PC-3 (cell line): ENCODE data around the gene UBASH3B. TPM values are rescaled to one million over a fixed set of nuclear protein-coding genes. Genes with fewer than 3 reads are reported as not detected.

ENCODE experiments used
- ATAC-seq: fragments of 200-7000 bp; cut with Tn5 transposase; 2 replicates; pipeline ENCODE4 v1.9.1; 2020; ENCODE audit warnings: mild to moderate bottlenecking, moderate library complexity
- BruUV-seq: library from RNA; stranded (reverse); fragments of 400-500 nt; replicated peaks from 2 replicates; lab custom pipeline; 2021; lab: Mats Ljungman, UMichigan
- CTCF ChIA-PET: fragments of 300-600 bp; sonication (Branson Sonifier 250); formaldehyde crosslinking; loops from one replicate; lab custom pipeline; 2022; ENCODE audit warnings: antibody characterized with exemption; lab: Charles Lee
- POLR2A ChIA-PET: fragments of 300-600 bp; sonication (Branson Sonifier 250); formaldehyde crosslinking; loops from one replicate; lab custom pipeline; 2022; ENCODE audit warnings: antibody characterized with exemption; ENCODE audit not compliant: unreplicated experiment; lab: Charles Lee
- DNase-seq: peaks from one replicate; pipeline ENCODE4 v3.0.0-alpha.2; 2015
- H2AFZ ChIP-seq: fragments of 300-600 bp; sonication (generic); 2 replicates; pipeline ENCODE4 v1.6.0; 2016; ENCODE audit warnings: antibody characterized with exemption, low read length
- H3F3A ChIP-seq: fragments of 300-600 bp; sonication (generic); one replicate; pipeline ENCODE4 v1.6.0; 2017; ENCODE audit warnings: antibody characterized with exemption, low read length, control low read depth, mild to moderate bottlenecking; ENCODE audit not compliant: unreplicated experiment
- H3K27ac ChIP-seq: fragments of 300-600 bp; sonication (generic); 2 replicates; pipeline ENCODE4 v1.5.1; 2016; ENCODE audit warnings: mild to moderate bottlenecking, low read length
- H3K27me3 ChIP-seq: fragments of 300-600 bp; sonication (generic); 2 replicates; pipeline ENCODE4 v1.6.1; 2016; ENCODE audit warnings: low read length, mixed read lengths
- H3K36me3 ChIP-seq: fragments of 300-600 bp; sonication (generic); 2 replicates; pipeline ENCODE4 v1.6.1; 2016; ENCODE audit warnings: low read depth, mixed run types, low read length, mixed read lengths
- H3K4me1 ChIP-seq: fragments of 300-600 bp; sonication (generic); 2 replicates; pipeline ENCODE4 v1.5.1; 2016; ENCODE audit warnings: low read length; ENCODE audit not compliant: insufficient read depth
- H3K4me2 ChIP-seq: fragments of 300-600 bp; sonication (generic); 2 replicates; pipeline ENCODE4 v1.6.0; 2016; ENCODE audit warnings: low read length
- H3K4me3 ChIP-seq: fragments of 300-600 bp; sonication (generic); 2 replicates; pipeline ENCODE4 v1.5.1; 2016; ENCODE audit warnings: mild to moderate bottlenecking, low read length, mixed read lengths
- H3K79me2 ChIP-seq: fragments of 300-600 bp; sonication (generic); 2 replicates; pipeline ENCODE4 v1.6.1; 2017; ENCODE audit warnings: low read length, mixed read lengths
- H3K9ac ChIP-seq: fragments of 300-600 bp; sonication (generic); 2 replicates; pipeline ENCODE4 v1.6.0; 2016; ENCODE audit warnings: mild to moderate bottlenecking, low read length
- H3K9me2 ChIP-seq: fragments of 300-600 bp; sonication (generic); replicated peaks from 2 replicates; pipeline ENCODE4 v1.6.1; 2016; ENCODE audit warnings: mixed run types, low read length, mixed read lengths
- H3K9me3 ChIP-seq: fragments of 300-600 bp; sonication (generic); 2 replicates; pipeline ENCODE4 v1.6.1; 2016; ENCODE audit warnings: low read length, mixed read lengths
- H4K20me1 ChIP-seq: fragments of 300-600 bp; sonication (generic); 2 replicates; pipeline ENCODE4 v1.6.1; 2016; ENCODE audit warnings: low read length, mixed read lengths
- EZH2 ChIP-seq: fragments of 300-600 bp; sonication (generic); IDR thresholded peaks from one replicate; pipeline ENCODE4 v1.6.1; 2017; ENCODE audit warnings: antibody characterized with exemption, mild to moderate bottlenecking, low read length; ENCODE audit not compliant: unreplicated experiment
- EZH2phosphoT487 ChIP-seq: fragments of 300-600 bp; sonication (generic); IDR thresholded peaks from 2 replicates; pipeline ENCODE4 v1.6.1; 2018; ENCODE audit warnings: mild to moderate bottlenecking, antibody characterized with exemption, low read length, borderline replicate concordance
- intact Hi-C: fragments of 100-400 bp; cut with micrococcal nuclease; formaldehyde crosslinking; loops from 2 replicates; pipeline ENCODE4 v1.9.0; 2023
- total RNA-seq: library from RNA; depleted of rRNA; stranded (reverse); fragments of >200 nt; gene quantifications from 2 replicates; pipeline ENCODE4 v1.2.3, GENCODE V29; 2014
- TF ChIP-seq, protein P1 (sequence below): fragments of 300-600 bp; sonication (generic); conservative IDR thresholded peaks from 2 replicates; pipeline ENCODE4 v1.5.1; 2017; ENCODE audit warnings: antibody characterized with exemption, low read depth, mild to moderate bottlenecking, low read length

UBASH3B gene
- total RNA-seq, 1 experiment from 2014 or later, result 178 TPM

DNA sequence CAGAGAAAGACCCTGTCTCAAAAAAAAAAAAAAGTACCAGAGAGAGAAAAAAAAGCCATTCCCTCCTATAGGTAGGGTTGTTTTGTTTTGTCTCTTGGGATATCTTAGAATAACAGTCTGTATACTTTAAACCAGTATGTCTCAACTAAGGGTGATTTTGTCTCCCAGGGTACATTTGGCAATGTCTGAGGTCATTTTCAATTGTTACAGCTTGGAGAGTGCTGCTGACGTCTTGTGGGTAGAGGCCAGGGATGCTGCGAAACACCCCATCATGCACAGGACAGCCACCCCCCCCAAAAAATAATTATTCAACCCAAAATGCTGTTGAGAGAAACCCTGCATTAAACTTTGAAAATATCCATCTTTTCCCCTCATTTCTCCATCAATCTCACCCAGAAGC is 126.7 kb downstream of the UBASH3B start:
- ATAC-seq (no peak), DNase-seq (no peak)
- H3K9ac ChIP-seq, result no peak overlapping the region
- ChIA-PET POLR2A (interaction anchor here (0.7 kb wide), 1 partner anchor 13 kb away, joined by 4 read pairs; no protein-coding TSS in a partner anchor), CTCF (interaction anchor here (0.6 kb wide), 1 partner anchor 121 kb away, joined by 3 read pairs; no protein-coding TSS in a partner anchor)
- no peaks in the 10 kb centered on the region for H4K20me1 ChIP-seq
- no peaks in the 10 kb centered on the region for H3K27me3 ChIP-seq
- no TSS peak for BruUV-seq
- H3K9me3 ChIP-seq, result no peaks in the 10 kb centered on the region
- H3K9me2 ChIP-seq, result no peaks in the 10 kb centered on the region
- no peak overlapping the region for H3K27ac ChIP-seq
- no peak overlapping the region for H3K4me2 ChIP-seq
- H3K4me3 ChIP-seq, result no peak overlapping the region
- no peak overlapping the region for H2AFZ ChIP-seq
- H3K4me1 ChIP-seq, result peaks cover 14% of the 10 kb centered on the region
- TF ChIP-seq EZH2phosphoT487 (no peak), EZH2 (no peak)
- TF ChIP-seq, protein P1, sequence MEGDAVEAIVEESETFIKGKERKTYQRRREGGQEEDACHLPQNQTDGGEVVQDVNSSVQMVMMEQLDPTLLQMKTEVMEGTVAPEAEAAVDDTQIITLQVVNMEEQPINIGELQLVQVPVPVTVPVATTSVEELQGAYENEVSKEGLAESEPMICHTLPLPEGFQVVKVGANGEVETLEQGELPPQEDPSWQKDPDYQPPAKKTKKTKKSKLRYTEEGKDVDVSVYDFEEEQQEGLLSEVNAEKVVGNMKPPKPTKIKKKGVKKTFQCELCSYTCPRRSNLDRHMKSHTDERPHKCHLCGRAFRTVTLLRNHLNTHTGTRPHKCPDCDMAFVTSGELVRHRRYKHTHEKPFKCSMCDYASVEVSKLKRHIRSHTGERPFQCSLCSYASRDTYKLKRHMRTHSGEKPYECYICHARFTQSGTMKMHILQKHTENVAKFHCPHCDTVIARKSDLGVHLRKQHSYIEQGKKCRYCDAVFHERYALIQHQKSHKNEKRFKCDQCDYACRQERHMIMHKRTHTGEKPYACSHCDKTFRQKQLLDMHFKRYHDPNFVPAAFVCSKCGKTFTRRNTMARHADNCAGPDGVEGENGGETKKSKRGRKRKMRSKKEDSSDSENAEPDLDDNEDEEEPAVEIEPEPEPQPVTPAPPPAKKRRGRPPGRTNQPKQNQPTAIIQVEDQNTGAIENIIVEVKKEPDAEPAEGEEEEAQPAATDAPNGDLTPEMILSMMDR, result no peak
- intact Hi-C loops, result no loop called here
- H3F3A ChIP-seq, result no peaks in the 10 kb centered on the region
- H3K36me3 ChIP-seq, result peaks cover 36% of the 10 kb centered on the region
- H3K79me2 ChIP-seq, result no peaks in the 10 kb centered on the region

DNA sequence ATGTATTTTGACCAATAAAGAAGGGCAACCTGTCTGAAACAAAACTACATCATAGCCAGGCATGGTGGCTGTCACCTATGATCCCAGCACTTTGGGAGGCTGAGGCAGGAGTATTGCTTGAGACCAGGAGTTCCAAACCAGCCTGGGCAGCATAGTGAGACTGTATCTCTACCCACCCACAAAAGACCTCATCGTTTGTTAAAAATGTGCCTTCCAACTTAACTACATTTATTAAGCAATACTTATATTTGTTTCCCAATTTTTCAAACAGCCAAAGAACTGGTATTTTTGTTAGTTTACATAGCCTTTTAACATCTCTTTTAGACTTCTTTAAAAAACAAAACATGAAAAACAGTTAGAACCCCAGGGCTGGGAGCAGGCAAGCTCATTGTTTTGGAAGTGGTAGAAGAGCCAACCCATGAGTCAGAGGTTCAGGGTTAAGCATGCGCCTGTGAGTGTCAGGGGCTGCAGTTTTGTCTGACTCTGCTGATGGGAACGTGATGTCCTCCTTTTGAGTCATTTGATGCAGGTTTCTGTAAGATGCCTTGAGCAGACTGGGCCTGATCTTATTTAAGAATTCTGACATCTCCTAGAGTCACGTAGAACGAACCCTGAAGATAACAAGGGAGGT is 128.9 kb downstream of the UBASH3B start:
- H3K4me2 ChIP-seq, result no peak overlapping the region
- H3K27me3 ChIP-seq, result no peaks in the 10 kb centered on the region
- H3K27ac ChIP-seq, result peak overlapping the region; percentile 12; the same call in 1 of the 2 replicates
- no peaks in the 10 kb centered on the region for H3K79me2 ChIP-seq
- H2AFZ ChIP-seq, result no peak overlapping the region
- H3K9me3 ChIP-seq, result no peaks in the 10 kb centered on the region
- CTCF ChIA-PET, result interaction anchor here (0.5 kb wide), 1 partner anchor 155 kb away, joined by 3 read pairs; no protein-coding TSS in a partner anchor
- H3K4me3 ChIP-seq, result no peak overlapping the region
- H3F3A ChIP-seq, result no peaks in the 10 kb centered on the region
- POLR2A ChIA-PET, result interaction anchor here (0.7 kb wide), 1 partner anchor 128 kb away, joined by 3 read pairs; no protein-coding TSS in a partner anchor
- ATAC-seq (peak; percentile 19; the same call in 1 of the 2 replicates), DNase-seq (peak; percentile 62)
- no peaks in the 10 kb centered on the region for H3K9me2 ChIP-seq
- H4K20me1 ChIP-seq, result no peaks in the 10 kb centered on the region
- no peak overlapping the region for H3K9ac ChIP-seq
- peaks cover 14% of the 10 kb centered on the region for H3K4me1 ChIP-seq
- no TSS peak for BruUV-seq
- peaks cover 38% of the 10 kb centered on the region for H3K36me3 ChIP-seq
- no peak for TF ChIP-seq EZH2
- TF ChIP-seq, protein P1, result no peak
- no peak for TF ChIP-seq EZH2phosphoT487
- intact Hi-C loops, result no loop called here

DNA sequence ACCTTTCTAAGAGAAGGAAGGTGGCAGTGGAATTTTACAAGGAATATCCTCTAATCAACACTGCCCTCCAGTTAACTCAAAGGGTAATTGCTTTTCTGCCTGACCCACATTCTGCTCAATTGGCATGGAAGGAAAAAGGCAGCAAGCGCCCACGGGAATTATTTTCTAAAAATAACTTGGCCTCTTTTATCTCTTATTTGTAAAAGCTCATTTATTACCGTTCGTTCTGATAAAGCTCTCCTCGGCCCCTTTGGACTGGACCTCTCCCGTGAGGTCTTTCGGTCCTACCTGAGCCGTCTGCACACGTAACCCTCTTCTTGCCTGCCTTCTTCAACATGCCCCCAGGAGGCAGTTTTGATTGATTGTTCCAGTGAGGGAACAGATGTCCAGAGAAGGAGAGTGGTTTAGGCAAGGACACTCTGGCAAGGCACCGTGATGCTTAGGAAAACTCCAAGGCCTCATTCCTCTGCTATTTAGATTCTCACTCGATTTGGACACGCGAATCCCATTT is 129.6 kb downstream of the UBASH3B start:
- Histone ChIP-seq H3K79me2 (no peaks in the 10 kb centered on the region), H3K27me3 (no peaks in the 10 kb centered on the region), H3K9me2 (no peaks in the 10 kb centered on the region), H3K27ac (no peak overlapping the region), H3K9me3 (no peaks in the 10 kb centered on the region), H2AFZ (no peak overlapping the region), H3K36me3 (peaks cover 41% of the 10 kb centered on the region), H3K4me3 (no peak overlapping the region), H3K4me1 (peaks cover 14% of the 10 kb centered on the region), H4K20me1 (no peaks in the 10 kb centered on the region), H3K9ac (no peak overlapping the region), H3K4me2 (no peak overlapping the region), H3F3A (no peaks in the 10 kb centered on the region)
- DNase-seq, result no peak
- TF ChIP-seq, protein P1, result no peak
- ATAC-seq, result no peak
- no TSS peak for BruUV-seq
- ChIA-PET CTCF (no interaction called here), POLR2A (no interaction called here)
- intact Hi-C loops, result no loop called here
